GM12873 (cell line): Measurements from ENCODE around the gene SEMA7A.

Experiments
- TF ChIP-seq, protein P1 (sequence below): IDR thresholded peaks from 2 replicates; pipeline ENCODE4 v1.5.1; 2012; ENCODE audit warnings: low read depth, mild to moderate bottlenecking, moderate library complexity, low read length, control low read depth; ENCODE audit not compliant: insufficient read depth; ENCODE audit errors: missing control alignments

Gene SEMA7A

DNA sequence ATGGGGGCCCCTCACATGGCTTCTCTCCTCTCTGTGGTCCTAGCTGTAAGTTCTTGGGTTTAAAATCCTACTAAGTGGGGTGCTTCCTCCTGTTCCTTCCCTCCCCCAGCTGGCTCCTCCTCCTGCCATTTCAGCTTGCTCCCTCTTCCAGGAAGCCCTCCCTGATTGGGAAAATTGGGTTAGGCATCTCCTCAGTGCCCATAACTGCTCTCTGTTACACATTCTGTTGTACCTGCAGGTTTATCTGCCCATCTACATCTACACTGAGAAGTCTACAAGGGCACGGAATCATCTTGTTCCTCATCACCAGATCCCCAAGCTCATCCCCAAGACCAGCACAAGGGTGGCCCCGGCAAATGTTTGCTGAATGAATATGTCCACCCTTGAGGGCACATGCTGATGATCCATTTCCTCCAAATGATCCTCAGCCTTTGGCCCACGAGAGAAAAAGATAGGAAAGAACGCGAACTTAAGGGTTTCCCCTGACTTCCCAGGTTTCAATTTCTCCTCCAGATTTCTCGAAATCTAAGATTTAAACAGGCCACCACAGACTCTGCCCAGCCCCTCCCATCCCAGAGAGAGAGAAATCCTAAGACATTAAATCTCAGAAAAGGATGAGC, 3.9 kb downstream of the SEMA7A start:
- TF ChIP-seq, protein P1, sequence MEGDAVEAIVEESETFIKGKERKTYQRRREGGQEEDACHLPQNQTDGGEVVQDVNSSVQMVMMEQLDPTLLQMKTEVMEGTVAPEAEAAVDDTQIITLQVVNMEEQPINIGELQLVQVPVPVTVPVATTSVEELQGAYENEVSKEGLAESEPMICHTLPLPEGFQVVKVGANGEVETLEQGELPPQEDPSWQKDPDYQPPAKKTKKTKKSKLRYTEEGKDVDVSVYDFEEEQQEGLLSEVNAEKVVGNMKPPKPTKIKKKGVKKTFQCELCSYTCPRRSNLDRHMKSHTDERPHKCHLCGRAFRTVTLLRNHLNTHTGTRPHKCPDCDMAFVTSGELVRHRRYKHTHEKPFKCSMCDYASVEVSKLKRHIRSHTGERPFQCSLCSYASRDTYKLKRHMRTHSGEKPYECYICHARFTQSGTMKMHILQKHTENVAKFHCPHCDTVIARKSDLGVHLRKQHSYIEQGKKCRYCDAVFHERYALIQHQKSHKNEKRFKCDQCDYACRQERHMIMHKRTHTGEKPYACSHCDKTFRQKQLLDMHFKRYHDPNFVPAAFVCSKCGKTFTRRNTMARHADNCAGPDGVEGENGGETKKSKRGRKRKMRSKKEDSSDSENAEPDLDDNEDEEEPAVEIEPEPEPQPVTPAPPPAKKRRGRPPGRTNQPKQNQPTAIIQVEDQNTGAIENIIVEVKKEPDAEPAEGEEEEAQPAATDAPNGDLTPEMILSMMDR = no peak

DNA sequence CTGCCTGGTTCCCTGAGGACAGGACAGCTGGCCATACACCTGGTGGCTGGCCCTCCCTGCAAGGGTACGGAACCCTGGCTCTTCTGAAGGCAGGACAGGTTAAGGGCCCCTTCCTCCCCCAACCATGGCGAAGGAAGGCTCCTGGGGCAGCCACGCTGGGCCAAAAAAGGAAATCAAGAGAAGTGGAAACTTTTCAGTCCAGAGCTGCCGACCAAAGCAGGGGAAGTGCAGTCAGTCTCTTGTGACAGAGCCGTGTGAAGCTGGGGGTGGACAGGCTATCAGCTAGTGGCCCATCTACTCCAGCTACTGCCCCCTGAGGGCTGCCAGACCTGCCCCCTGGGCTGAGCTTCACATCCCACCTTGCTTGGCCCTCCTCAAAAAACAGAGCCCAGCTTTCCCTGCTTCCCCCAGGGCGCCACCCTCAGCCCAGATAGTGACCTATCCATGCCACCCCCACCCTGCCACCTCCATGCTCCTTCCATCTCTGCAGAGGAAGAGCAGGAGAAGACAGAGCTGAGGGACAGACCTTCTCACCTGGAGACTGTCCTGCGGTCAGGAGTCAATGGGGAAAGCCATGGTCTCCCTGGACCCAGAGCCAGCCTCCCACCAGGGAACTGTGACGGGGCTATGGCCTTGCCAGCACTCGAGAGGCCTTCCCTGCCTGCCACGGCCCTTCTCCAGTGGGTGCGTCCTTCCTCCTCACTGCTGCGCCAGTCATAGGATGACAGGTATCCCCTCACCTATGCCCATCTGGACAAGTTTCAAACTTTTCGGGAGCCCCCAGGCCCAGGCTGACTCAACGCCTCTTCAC, 4.6 kb downstream of the SEMA7A start:
- TF ChIP-seq, protein P1 = no peak

DNA sequence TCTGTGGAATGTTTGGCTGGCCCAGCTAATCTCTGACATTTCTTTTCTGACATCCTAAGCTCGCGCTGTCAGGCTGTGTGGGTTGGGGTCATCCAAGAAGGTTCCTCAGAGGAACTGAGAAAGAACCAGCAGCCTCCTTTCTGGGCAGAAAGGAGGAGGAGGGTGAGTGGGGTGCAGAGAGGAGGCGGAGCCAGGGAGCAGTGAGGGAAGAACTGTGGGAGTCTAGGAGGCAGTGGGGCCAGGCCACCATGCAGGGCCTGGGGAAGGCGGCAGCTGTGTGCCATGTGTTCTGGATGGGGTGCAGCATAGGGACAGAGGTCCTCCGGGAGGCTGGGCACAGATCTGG, 5.3 kb downstream of the SEMA7A start:
- TF ChIP-seq, protein P1 = no peak

DNA sequence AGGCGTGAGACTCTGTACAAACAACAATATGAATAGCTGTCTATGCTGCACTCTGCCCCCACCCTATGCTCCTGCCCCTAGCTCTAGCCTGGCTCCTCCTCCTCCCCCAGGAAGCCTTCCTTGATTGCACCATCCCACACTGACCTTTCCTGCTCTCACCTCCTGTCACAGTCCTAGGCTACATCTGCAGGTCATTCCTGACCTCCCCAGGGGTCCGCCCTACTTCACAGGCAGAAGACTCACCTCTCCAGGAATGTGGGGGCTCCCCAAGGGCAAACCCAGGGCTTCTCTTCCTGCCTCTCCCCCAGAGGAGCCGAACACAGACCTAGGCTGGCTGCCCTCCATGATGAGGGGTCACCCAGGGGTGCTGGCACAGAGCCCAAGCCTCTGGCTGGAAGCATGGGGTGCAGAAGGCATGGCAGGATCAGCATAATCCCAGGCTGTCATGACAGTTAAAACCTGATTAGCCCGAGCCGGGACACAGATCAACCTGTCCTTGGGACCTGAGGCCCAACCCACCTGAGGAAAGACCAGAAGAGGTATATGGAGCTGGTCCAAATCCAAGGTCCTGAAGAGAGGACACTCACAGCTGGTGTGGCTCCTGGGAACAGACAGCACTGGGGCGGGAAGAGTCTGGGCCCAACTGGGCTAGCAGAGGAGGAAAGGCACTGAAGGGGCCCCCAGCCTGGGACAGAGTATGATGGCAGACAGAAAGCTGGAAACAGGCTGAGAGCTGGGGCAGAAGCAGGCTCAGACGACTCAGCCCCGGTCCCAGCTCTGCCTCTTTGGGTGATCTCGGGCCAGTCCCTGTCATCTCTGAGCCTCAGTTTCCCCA, 5.9 kb downstream of the SEMA7A start:
- TF ChIP-seq, protein P1 = no peak

DNA sequence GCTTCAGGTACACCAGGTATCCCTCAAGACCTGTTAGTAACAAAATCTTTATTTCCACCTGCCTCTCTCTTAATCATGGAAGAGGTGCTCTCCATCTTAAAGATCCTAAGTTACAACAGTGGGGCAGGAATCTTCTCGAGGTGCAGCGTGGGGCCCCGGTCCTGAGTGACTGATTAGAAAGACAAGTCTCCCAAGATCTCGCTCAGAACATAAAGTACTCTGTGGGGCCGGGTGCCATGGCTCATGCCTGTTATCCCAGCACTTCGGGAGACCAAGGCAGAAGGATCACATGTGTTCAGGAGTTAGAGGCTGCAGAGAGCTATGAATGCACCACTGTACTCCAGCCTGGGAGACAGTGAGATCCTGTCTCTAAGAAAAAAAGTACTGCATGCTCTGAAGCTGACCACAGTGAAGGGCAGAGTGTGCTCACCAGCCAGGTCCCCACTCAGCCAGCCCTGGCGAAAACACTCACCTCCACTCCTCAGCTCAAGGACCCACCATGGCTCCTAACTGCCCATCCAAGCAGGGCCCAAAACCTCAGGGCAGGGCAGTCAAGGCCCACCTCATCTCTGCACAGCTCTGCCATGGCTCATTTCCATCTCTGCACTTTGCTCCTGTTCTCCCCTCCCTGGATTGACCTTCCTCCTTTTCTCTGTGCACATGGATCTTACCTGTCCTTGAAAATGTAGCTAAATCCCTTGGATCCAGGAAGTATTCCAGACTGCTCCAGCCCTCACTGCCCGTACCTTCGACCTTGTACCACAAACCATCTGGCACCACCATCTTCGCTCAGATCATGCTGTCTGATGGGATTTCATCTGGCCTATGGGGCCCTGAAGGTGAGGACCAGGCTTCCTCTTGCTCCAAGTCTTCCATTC, 7.1 kb downstream of the SEMA7A start:
- TF ChIP-seq, protein P1 = no peak

DNA sequence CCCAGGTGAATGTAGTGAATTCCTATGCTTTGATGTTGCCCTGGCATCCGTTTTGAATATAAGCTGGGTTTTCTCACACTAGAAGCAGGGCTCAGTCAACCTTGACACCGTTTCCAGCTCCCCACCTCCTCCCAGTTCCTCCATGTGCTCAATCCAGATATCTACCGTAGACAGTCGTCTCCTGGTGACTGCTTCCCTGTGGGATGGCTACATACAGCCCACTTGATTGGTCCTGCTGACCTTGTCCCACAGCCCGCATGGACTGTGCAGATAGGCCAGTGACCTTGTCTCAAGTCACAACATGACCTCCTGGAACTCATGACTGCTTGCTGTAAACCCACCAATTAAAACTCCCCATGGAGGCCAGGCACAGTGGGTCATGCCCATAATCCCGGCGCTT, 8.1 kb downstream of the SEMA7A start:
- TF ChIP-seq, protein P1 = no peak
